BE2C (cell line): ENCODE data around the gene TYMP.

ENCODE experiments used
- DNase-seq: peaks from one replicate; pipeline ENCODE4 v3.0.0-alpha.2; 2020
- H3K27me3 ChIP-seq: fragments of 250-450 bp; sonication (Bioruptor Pico); 2 replicates; pipeline ENCODE4 v1.5.1; 2020; ENCODE audit warnings: mild to moderate bottlenecking
- H3K36me3 ChIP-seq: fragments of 250-450 bp; sonication (Bioruptor Pico); 2 replicates; pipeline ENCODE4 v1.5.1; 2020; ENCODE audit warnings: mild to moderate bottlenecking
- H3K4me1 ChIP-seq: fragments of 250-450 bp; sonication (Bioruptor Pico); 2 replicates; pipeline ENCODE4 v1.5.1; 2020
- H3K4me3 ChIP-seq: 2 replicates; pipeline ENCODE4 v1.5.1; 2011; ENCODE audit warnings: low read depth, low read length
- H3K9me3 ChIP-seq: fragments of 250-450 bp; sonication (Bioruptor Pico); 2 replicates; pipeline ENCODE4 v1.5.1; 2020
- CTCF ChIP-seq: IDR thresholded peaks from 2 replicates; pipeline ENCODE4 v1.5.1; 2012; ENCODE audit warnings: mild to moderate bottlenecking, low read depth, low read length

Gene TYMP

GRCh38 chr22:50506611-50507420 lies 23.0 kb downstream of the TYMP start:
- Histone ChIP-seq H3K36me3 (peaks cover 31% of the 10 kb centered on the region), H3K27me3 (no peaks in the 10 kb centered on the region), H3K4me1 (no peaks in the 10 kb centered on the region), H3K9me3 (no peaks in the 10 kb centered on the region), H3K4me3 (peak overlapping the region; percentile 73)
- no peak for DNase-seq
- TF ChIP-seq CTCF: no peak

GRCh38 chr22:50505776-50506610 lies 23.8 kb downstream of the TYMP start:
- Histone ChIP-seq H3K4me1 (no peaks in the 10 kb centered on the region), H3K36me3 (peaks cover 30% of the 10 kb centered on the region), H3K4me3 (peak overlapping the region; percentile 73), H3K27me3 (no peaks in the 10 kb centered on the region), H3K9me3 (no peaks in the 10 kb centered on the region)
- no peak for DNase-seq
- TF ChIP-seq CTCF: no peak

DNA sequence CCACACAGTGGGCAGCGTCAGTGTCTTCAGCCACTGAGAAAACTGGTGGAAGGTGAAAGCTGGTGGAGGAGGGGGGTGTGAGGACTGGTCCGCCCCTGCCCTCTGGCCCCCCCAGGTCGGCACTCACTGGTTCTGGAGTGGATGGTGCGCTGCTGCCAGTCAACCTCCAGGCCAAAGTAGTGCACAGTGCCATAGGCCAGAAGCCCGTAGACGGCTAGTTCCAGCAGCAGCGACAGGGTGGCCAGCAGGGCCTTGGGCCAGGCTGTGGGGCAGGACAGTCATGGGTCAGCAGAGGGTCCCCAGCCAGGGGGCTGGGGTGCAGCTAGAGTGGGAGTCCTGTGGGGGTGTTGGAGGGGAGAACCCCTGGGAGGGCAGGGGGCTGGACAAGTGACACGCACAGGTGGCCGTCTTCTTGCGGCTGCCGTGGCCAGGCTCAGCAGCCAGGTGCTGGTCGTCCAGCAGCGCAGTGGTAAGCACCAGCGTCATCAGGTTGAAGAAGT lies 24.5 kb downstream of the TYMP start:
- H3K9me3 ChIP-seq: no peaks in the 10 kb centered on the region
- no peaks in the 10 kb centered on the region for H3K27me3 ChIP-seq
- no peak for DNase-seq

GRCh38 chr22:50504369-50505211 lies 25.2 kb downstream of the TYMP start:
- H3K4me3 ChIP-seq: no peak overlapping the region
- H3K9me3 ChIP-seq: no peaks in the 10 kb centered on the region
- no peaks in the 10 kb centered on the region for H3K27me3 ChIP-seq
- no peak for DNase-seq
- no peaks in the 10 kb centered on the region for H3K4me1 ChIP-seq
- TF ChIP-seq CTCF: no peak
- H3K36me3 ChIP-seq: peaks cover 26% of the 10 kb centered on the region

More for the DNA sequence above, 24.5 kb downstream of the TYMP start:
- Histone ChIP-seq H3K4me3 (no peak overlapping the region), H3K4me1 (no peaks in the 10 kb centered on the region), H3K36me3 (peaks cover 27% of the 10 kb centered on the region)
- TF ChIP-seq CTCF: no peak

DNA sequence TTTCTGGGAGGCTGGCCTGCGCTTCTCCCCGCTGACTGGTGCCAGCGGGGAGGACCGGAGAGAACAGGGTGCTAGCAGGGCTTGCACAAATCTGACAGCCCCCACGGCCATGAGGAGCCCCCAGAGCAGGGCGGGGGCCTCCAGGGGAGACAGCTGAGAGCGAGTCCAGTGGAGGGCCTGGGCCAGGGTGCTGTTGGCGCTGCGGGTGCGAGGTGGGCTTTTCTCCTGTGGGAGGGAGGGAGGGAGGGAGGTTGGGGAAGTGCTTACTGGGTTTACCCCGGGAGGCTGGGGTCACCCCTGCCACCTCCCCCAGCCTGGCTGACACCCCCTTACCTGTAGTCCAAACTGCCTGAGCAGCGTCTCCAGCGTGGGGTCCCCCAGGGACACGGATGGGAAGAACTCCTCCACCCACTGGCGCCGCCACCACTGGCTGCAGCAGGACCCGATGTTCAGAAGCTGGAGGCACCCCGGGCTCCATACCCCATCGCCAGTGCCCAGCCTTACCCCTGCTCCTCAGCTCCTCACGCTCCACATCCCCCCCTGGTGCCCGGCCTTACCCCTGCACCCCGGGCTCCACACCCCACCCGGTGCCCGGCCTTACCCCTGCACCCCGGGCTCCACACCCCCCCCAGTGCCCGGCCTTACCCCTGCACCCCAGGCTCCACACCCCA lies 26.2 kb downstream of the TYMP start:
- Histone ChIP-seq H3K36me3 (peaks cover 26% of the 10 kb centered on the region), H3K27me3 (no peaks in the 10 kb centered on the region), H3K9me3 (no peaks in the 10 kb centered on the region), H3K4me3 (no peak overlapping the region), H3K4me1 (no peaks in the 10 kb centered on the region)
- no peak for DNase-seq
- TF ChIP-seq CTCF: no peak
